GM18858 (cell line): ENCODE measurements around the gene ADAMTS14.
"Not testable (repeated sequence)": the region's sequence is repeated elsewhere in the genome, so short reads cannot be mapped to it uniquely, and the experiment has no call there.

Experiments
- ATAC-seq: cut with Tn5 transposase; IDR thresholded peaks from one replicate; pipeline ENCODE4 v1.9.1; 2021; ENCODE audit not compliant: unreplicated experiment

Gene ADAMTS14

GRCh38 chr10:70768026-70768685 lies 95.8 kb downstream of the ADAMTS14 start:
- not testable (repeated sequence) for ATAC-seq

- ATAC-seq: no peak
These were observed 96.8 kb downstream of the ADAMTS14 start for GRCh38 chr10:70769121-70769520.

GRCh38 chr10:70770001-70770400 lies 97.7 kb downstream of the ADAMTS14 start:
- ATAC-seq: no peak

GRCh38 chr10:70770516-70770915 lies 98.2 kb downstream of the ADAMTS14 start:
- not testable (repeated sequence) for ATAC-seq

- no peak for ATAC-seq
These were observed 99.2 kb downstream of the ADAMTS14 start for GRCh38 chr10:70771311-70772194.

GRCh38 chr10:70772627-70773026 lies 100.3 kb downstream of the ADAMTS14 start:
- no peak for ATAC-seq

GRCh38 chr10:70773461-70773860 lies 101.2 kb downstream of the ADAMTS14 start:
- no peak for ATAC-seq

GRCh38 chr10:70773965-70774809 lies 101.9 kb downstream of the ADAMTS14 start:
- ATAC-seq: no peak

- ATAC-seq: no peak
These were observed 102.7 kb downstream of the ADAMTS14 start for GRCh38 chr10:70774810-70775678.

GRCh38 chr10:70775679-70776454 lies 103.6 kb downstream of the ADAMTS14 start:
- no peak for ATAC-seq

- no peak for ATAC-seq
These were observed 104.2 kb downstream of the ADAMTS14 start for GRCh38 chr10:70776455-70777005.

- no peak for ATAC-seq
These were observed 105.0 kb downstream of the ADAMTS14 start for GRCh38 chr10:70777063-70777875.

- ATAC-seq: no peak
These were observed 106.1 kb downstream of the ADAMTS14 start for GRCh38 chr10:70778267-70778924.

- ATAC-seq: no peak
These were observed 106.8 kb downstream of the ADAMTS14 start for GRCh38 chr10:70779088-70779487.

- ATAC-seq: no peak
These were observed 107.4 kb downstream of the ADAMTS14 start for GRCh38 chr10:70779511-70780369.

GRCh38 chr10:70780370-70780760 lies 108.1 kb downstream of the ADAMTS14 start:
- no peak for ATAC-seq

- ATAC-seq: no peak
These were observed 108.5 kb downstream of the ADAMTS14 start for GRCh38 chr10:70780772-70781171.
